ENCODE measurements around the gene GTF3C1. TPM values are rescaled to one million over a fixed set of nuclear protein-coding genes. Genes with fewer than 3 reads are reported as not detected.

Gene GTF3C1
- total RNA-seq, 4 donors from 2014 or later, result 118 to 257 (median 156) TPM

GRCh38 chr16:27471661-27472060, 78.1 kb downstream of the GTF3C1 start:
- no peak overlapping the region for H3K4me3 ChIP-seq (ENCODE audit: low read depth, poor library complexity, severe bottlenecking)
- TF ChIP-seq CTCF (IDR thresholded peaks at IDR 0.05) (no peak), POLR2A (IDR thresholded peaks at IDR 0.05) (no peak)
- DNase-seq (ENCODE audit: low spot score in 2 of 2), result no peak

GRCh38 chr16:27470567-27471431, 78.9 kb downstream of the GTF3C1 start:
- 67 to 71% methylated on average over 26 to 28 of the region's 28 CpGs for WGBS, 2 donors
- intact Hi-C loops (cut with DNase I; ENCODE audit: low total_unique reads), result no loop called here
- peak in 1 of 2 donors; percentile 48 for DNase-seq (ENCODE audit: low spot score in 2 of 2)
- no peak overlapping the region for H3K4me3 ChIP-seq (ENCODE audit: low read depth, poor library complexity, severe bottlenecking)
- TF ChIP-seq CTCF (IDR thresholded peaks at IDR 0.05), result no peak

More at GRCh38 chr16:27471661-27472060, 78.1 kb downstream of the GTF3C1 start:
- intact Hi-C loops (cut with DNase I; ENCODE audit: low total_unique reads), result no loop called here
- 94% methylated on average over 17 to 19 of the region's 19 CpGs for WGBS, 2 donors

- WGBS, 2 donors, result 96% methylated on average over 17 to 19 of the region's 22 CpGs
- no peak for DNase-seq (ENCODE audit: low spot score in 2 of 2)
- intact Hi-C loops (cut with DNase I; ENCODE audit: low total_unique reads), result no loop called here
- TF ChIP-seq CTCF (IDR thresholded peaks at IDR 0.05) (no peak), POLR2A (IDR thresholded peaks at IDR 0.05) (no peak)
- H3K4me3 ChIP-seq (ENCODE audit: low read depth, poor library complexity, severe bottlenecking), result no peak overlapping the region
Measured at GRCh38 chr16:27468941-27469531, 80.7 kb downstream of the GTF3C1 start.

GRCh38 chr16:27465483-27465879, 84.2 kb downstream of the GTF3C1 start:
- no peak overlapping the region for H3K4me3 ChIP-seq (ENCODE audit: low read depth, poor library complexity, severe bottlenecking)
- 78 to 86% methylated on average over 8 of the region's 8 CpGs for WGBS, 2 donors
- intact Hi-C loops (cut with DNase I; ENCODE audit: low total_unique reads), result no loop called here
- TF ChIP-seq POLR2A (IDR thresholded peaks at IDR 0.05) (no peak), CTCF (IDR thresholded peaks at IDR 0.05) (no peak)
- no peak for DNase-seq (ENCODE audit: low spot score in 2 of 2)

GRCh38 chr16:27464626-27465482, 84.9 kb downstream of the GTF3C1 start:
- TF ChIP-seq POLR2A (IDR thresholded peaks at IDR 0.05) (no peak), CTCF (IDR thresholded peaks at IDR 0.05) (no peak)
- 86 to 94% methylated on average over 30 to 33 of the region's 33 CpGs for WGBS, 2 donors
- DNase-seq (ENCODE audit: low spot score in 2 of 2), result no peak
- intact Hi-C loops (cut with DNase I; ENCODE audit: low total_unique reads), result no loop called here
- no peak overlapping the region for H3K4me3 ChIP-seq (ENCODE audit: low read depth, poor library complexity, severe bottlenecking)
